GM12878 (cell line): ENCODE data around the gene MCCD1. TPM values are rescaled to one million over a fixed set of nuclear protein-coding genes. Genes with fewer than 3 reads are reported as not detected.

Source experiments
- ATAC-seq: fragments of 200-7000 bp; cut with Tn5 transposase; 3 replicates; pipeline ENCODE4 v1.9.1; 2020; ENCODE audit warnings: mild to moderate bottlenecking, moderate library complexity
- BruUV-seq: library from RNA; stranded (reverse); fragments of 400-500 nt; replicated peaks from 2 replicates; lab custom pipeline; 2021; lab: Mats Ljungman, UMichigan
- CTCF ChIA-PET: fragments of 300-600 bp; sonication (Branson Sonifier 250); formaldehyde crosslinking; extraction: SDS; loops from one replicate; lab custom pipeline; 2021; ENCODE audit warnings: inconsistent platforms; lab: Yijun Ruan, JAX
- POLR2A ChIA-PET: fragments of 350-600 bp; formaldehyde crosslinking; extraction: SDS; loops from one replicate; lab custom pipeline; 2021; ENCODE audit warnings: inconsistent platforms; lab: Charles Lee
- RAD21 ChIA-PET: fragments of 300-600 bp; sonication (Branson Sonifier 250); formaldehyde crosslinking; loops from one replicate; lab custom pipeline; 2023; ENCODE audit warnings: antibody characterized with exemption; ENCODE audit not compliant: unreplicated experiment; lab: Charles Lee
- SMC1A ChIA-PET: fragments of 300-600 bp; sonication (Branson Sonifier 250); formaldehyde crosslinking; loops from one replicate; lab custom pipeline; 2023; ENCODE audit not compliant: unreplicated experiment, uncharacterized antibody; lab: Charles Lee
- DNase-seq: peaks from one replicate; pipeline ENCODE4 v3.0.0-alpha.2; 2011; ENCODE audit warnings: low read depth, low spot score
- FAIRE-seq: peaks from 3 replicates; lab custom pipeline; 2011; peaks lifted over from hg19 to GRCh38; lab: Jason Lieb, UNC
- H2AFZ ChIP-seq: 2 replicates; pipeline ENCODE4 v1.6.0; 2011; ENCODE audit warnings: low read depth, low read length, control low read depth; ENCODE audit not compliant: control insufficient read depth
- H3K27ac ChIP-seq: 2 replicates; pipeline ENCODE4 v1.5.1; 2011; ENCODE audit warnings: control low read depth; ENCODE audit not compliant: control insufficient read depth, insufficient read depth
- H3K27me3 ChIP-seq, 2 experiments: replicated peaks in 1 of 2; 2 replicates each; pipeline versions ENCODE4 v1.6.0 to v1.6.1; 2011; ENCODE audit warnings: low read length in 1 of 2; ENCODE audit not compliant: control insufficient read depth in 2 of 2, insufficient read depth in 2 of 2
- H3K36me3 ChIP-seq, 2 experiments: 2 replicates each; pipeline ENCODE4 v1.5.1; 2011; ENCODE audit warnings: low read length in 1 of 2; ENCODE audit not compliant: control insufficient read depth in 2 of 2, insufficient read depth in 2 of 2
- H3K4me1 ChIP-seq: 2 replicates; pipeline ENCODE4 v1.6.1; 2011; ENCODE audit warnings: mild to moderate bottlenecking, low read length, moderate library complexity, mixed read lengths; ENCODE audit not compliant: control insufficient read depth, insufficient read depth
- H3K4me2 ChIP-seq: 2 replicates; pipeline ENCODE4 v1.6.0; 2011; ENCODE audit warnings: control low read depth; ENCODE audit not compliant: control insufficient read depth, insufficient read depth
- H3K4me3 ChIP-seq: fragments of 200-600 bp; sonication (generic); 2 replicates; pipeline ENCODE4 v1.5.1; 2016
- H3K79me2 ChIP-seq: 2 replicates; pipeline ENCODE4 v1.6.0; 2011; ENCODE audit warnings: low read length; ENCODE audit not compliant: control insufficient read depth, insufficient read depth
- H3K9ac ChIP-seq: 2 replicates; pipeline ENCODE4 v1.8.0; 2011; ENCODE audit warnings: low read length, control low read depth, mixed read lengths; ENCODE audit not compliant: control insufficient read depth, insufficient read depth
- H3K9me3 ChIP-seq: replicated peaks from 3 replicates; pipeline ENCODE4 v1.5.1; 2011; ENCODE audit warnings: mild to moderate bottlenecking, low read length; ENCODE audit not compliant: control insufficient read depth, insufficient read depth
- H4K20me1 ChIP-seq: 2 replicates; pipeline ENCODE4 v1.6.0; 2011; ENCODE audit not compliant: control insufficient read depth, insufficient read depth
- BACH1 ChIP-seq: fragments of 450-650 bp; IDR thresholded peaks from 2 replicates; pipeline ENCODE4 v1.6.1; 2017; ENCODE audit warnings: mild to moderate bottlenecking, borderline replicate concordance
- BRCA1 ChIP-seq: IDR thresholded peaks from 2 replicates; pipeline ENCODE4 v1.6.1; 2011; ENCODE audit warnings: low read depth, low read length, improper control_type of control experiment
- FOS ChIP-seq: IDR thresholded peaks from 3 replicates; pipeline ENCODE4 v1.6.1; 2011; ENCODE audit warnings: borderline replicate concordance; ENCODE audit not compliant: insufficient read length; ENCODE audit errors: extremely low read depth
- HSF1 ChIP-seq: fragments of 150-350 bp; IDR thresholded peaks from 2 replicates; pipeline ENCODE4 v1.6.1; 2014; ENCODE audit warnings: mild to moderate bottlenecking, low read depth, low read length
- RCOR1 ChIP-seq: conservative IDR thresholded peaks from 2 replicates; pipeline ENCODE4 v1.6.1; 2012; ENCODE audit warnings: low read depth, low read length, improper control_type of control experiment
- SIX5 ChIP-seq: IDR thresholded peaks from 2 replicates; pipeline ENCODE4 v1.6.1; 2011; ENCODE audit warnings: mild to moderate bottlenecking, low read depth, low read length, moderate library complexity; ENCODE audit not compliant: severe bottlenecking
- YY1 ChIP-seq: IDR thresholded peaks from 2 replicates; pipeline ENCODE4 v1.6.1; 2011; ENCODE audit warnings: low read depth, mild to moderate bottlenecking, low read length
- WGBS: methylation state at CpG from one replicate; pipeline ENCODE4 v1.1.6; 2016; ENCODE audit warnings: low lambda C conversion rate; ENCODE audit not compliant: insufficient replicate concordance, insufficient coverage; ENCODE audit errors: missing lambda C conversion rate; 5-methylcytosine and 5-hydroxymethylcytosine counted together
- in situ Hi-C: fragments of 300-500 bp; cut with MboI; formaldehyde crosslinking; loops from 9 replicates; pipeline ENCODE4 v1.14.3; 2018; ENCODE audit warnings: mixed read lengths
- intact Hi-C: fragments of 100-400 bp; cut with micrococcal nuclease; formaldehyde crosslinking; loops from one replicate; pipeline ENCODE4 v1.14.2; 2022; ENCODE audit not compliant: unreplicated experiment
- polyA plus RNA-seq, 11 experiments: library from polyadenylated mRNA; depleted of rRNA in 4 of 11; unstranded in 6 of 11; stranded (reverse) in 5 of 11; fragments of >200 nt; fragmentation: Nextera tagmentation in 4 of 11; fragmentation: Illumina TruSeq in 1 of 11; extraction: Ambion mirVana in 4 of 11; extraction: Trizol in 1 of 11; gene quantifications; 1 replicate in 1 of 11; 2 replicates in 10 of 11; pipeline versions ENCODE4 v1.2.1 to v1.2.3, GENCODE V29; 2011 to 2016; ENCODE audit warnings: inconsistent platforms in 2 of 11, missing spikeins in 2 of 11, low read depth in 1 of 11
- total RNA-seq, 4 experiments: library from RNA; depleted of rRNA in 3 of 4; stranded (reverse); fragments of >200 nt in 3 of 4; fragmentation: Illumina TruSeq in 1 of 4; extraction: Trizol in 1 of 4; gene quantifications; 2 replicates each; pipeline versions ENCODE4 v1.2.1 to v1.2.3, GENCODE V29; 2013 to 2021
- TF ChIP-seq, protein P1 (sequence below): IDR thresholded peaks from 2 replicates; pipeline ENCODE4 v1.6.1; 2012; ENCODE audit warnings: low read depth, low read length, improper control_type of control experiment
- TF ChIP-seq, protein P2 (sequence below): fragments of 450-650 bp; IDR thresholded peaks from 2 replicates; pipeline ENCODE4 v1.6.1; 2017; ENCODE audit warnings: mild to moderate bottlenecking, low read depth, inconsistent platforms; ENCODE audit not compliant: poor library complexity, severe bottlenecking

MCCD1 gene
- total and polyA plus RNA-seq, 10 of the 15 experiments (the other 5 are each of a cell fraction or from before 2014, with no cell fraction given): not detected

- TF ChIP-seq HSF1 (no peak), SIX5 (no peak), BRCA1 (no peak), RCOR1 (no peak)
These were observed 34.7 kb upstream of the MCCD1 start (continued) for GRCh38 chr6:31493875-31494694.

- in situ Hi-C loops: no loop called here
- ATAC-seq: no peak
- BruUV-seq: TSS peak; percentile 66
These were observed 33.2 kb upstream of the MCCD1 start for GRCh38 chr6:31495580-31495979.

More at GRCh38 chr6:31495580-31495979, 33.2 kb upstream of the MCCD1 start:
- 8% methylated on average over 2 of the region's 2 CpGs for WGBS
- H3K4me2 ChIP-seq: peak overlapping the region; percentile 72
- SMC1A ChIA-PET: interaction anchor here (1.0 to 6.5 kb wide), 7 partner anchors 45 to 104 kb away, joined by 3 to 63 read pairs (median 7); partner anchors contain the start of genes ATP6V1G2 and DDX39B
- no peaks in the 10 kb centered on the region; a peak in 1 of 4 replicates for H3K36me3 ChIP-seq
- no peaks in the 10 kb centered on the region for H4K20me1 ChIP-seq
- intact Hi-C loops: loop anchor here (2.0 to 5.0 kb wide), 2 partner anchors 103 to 122 kb away; partner anchors contain the start of gene AIF1
- RAD21 ChIA-PET: interaction anchor here (0.6 to 6.4 kb wide), 11 partner anchors 45 to 144 kb away, joined by 3 to 72 read pairs (median 5); partner anchors contain the start of genes ATP6V1G2, DDX39B, NCR3 and NFKBIL1
- 0 out of 2 replicates have a peak, but pooled peaks cover 2% of the 10 kb centered on the region for H3K4me1 ChIP-seq
- DNase-seq (no peak), FAIRE-seq (no peak)
- peaks cover 72% of the 10 kb centered on the region for H3K79me2 ChIP-seq
- CTCF ChIA-PET: interaction anchor here (0.8 to 7.0 kb wide), 15 partner anchors 27 to 881 kb away, joined by 3 to 100 read pairs (median 4); partner anchors contain the start of genes ATP6V1G2, BAG6, DDX39B and MCCD1
- H3K9ac ChIP-seq: peak overlapping the region; percentile 78
- H2AFZ ChIP-seq: no peak overlapping the region
- H3K9me3 ChIP-seq: no peaks in the 10 kb centered on the region
- H3K4me3 ChIP-seq: peak overlapping the region; percentile 76
- no peaks in the 10 kb centered on the region for H3K27me3 ChIP-seq
- H3K27ac ChIP-seq: peak overlapping the region; percentile 65
- TF ChIP-seq, protein P1, sequence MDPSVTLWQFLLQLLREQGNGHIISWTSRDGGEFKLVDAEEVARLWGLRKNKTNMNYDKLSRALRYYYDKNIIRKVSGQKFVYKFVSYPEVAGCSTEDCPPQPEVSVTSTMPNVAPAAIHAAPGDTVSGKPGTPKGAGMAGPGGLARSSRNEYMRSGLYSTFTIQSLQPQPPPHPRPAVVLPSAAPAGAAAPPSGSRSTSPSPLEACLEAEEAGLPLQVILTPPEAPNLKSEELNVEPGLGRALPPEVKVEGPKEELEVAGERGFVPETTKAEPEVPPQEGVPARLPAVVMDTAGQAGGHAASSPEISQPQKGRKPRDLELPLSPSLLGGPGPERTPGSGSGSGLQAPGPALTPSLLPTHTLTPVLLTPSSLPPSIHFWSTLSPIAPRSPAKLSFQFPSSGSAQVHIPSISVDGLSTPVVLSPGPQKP: no peak
- no peak for TF ChIP-seq BACH1
- TF ChIP-seq, protein P2, sequence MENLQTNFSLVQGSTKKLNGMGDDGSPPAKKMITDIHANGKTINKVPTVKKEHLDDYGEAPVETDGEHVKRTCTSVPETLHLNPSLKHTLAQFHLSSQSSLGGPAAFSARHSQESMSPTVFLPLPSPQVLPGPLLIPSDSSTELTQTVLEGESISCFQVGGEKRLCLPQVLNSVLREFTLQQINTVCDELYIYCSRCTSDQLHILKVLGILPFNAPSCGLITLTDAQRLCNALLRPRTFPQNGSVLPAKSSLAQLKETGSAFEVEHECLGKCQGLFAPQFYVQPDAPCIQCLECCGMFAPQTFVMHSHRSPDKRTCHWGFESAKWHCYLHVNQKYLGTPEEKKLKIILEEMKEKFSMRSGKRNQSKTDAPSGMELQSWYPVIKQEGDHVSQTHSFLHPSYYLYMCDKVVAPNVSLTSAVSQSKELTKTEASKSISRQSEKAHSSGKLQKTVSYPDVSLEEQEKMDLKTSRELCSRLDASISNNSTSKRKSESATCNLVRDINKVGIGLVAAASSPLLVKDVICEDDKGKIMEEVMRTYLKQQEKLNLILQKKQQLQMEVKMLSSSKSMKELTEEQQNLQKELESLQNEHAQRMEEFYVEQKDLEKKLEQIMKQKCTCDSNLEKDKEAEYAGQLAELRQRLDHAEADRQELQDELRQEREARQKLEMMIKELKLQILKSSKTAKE: no peak
- no peak for TF ChIP-seq FOS
- no peak for TF ChIP-seq YY1
- POLR2A ChIA-PET: interaction anchor here (0.6 to 4.8 kb wide), 13 partner anchors 33 to 165 kb away, joined by 3 to 56 read pairs (median 5); partner anchors contain the start of genes AIF1, ATP6V1G2, C6orf47 and DDX39B
